Measurements from ENCODE around the gene RNU6-9. TPM values are rescaled to one million over a fixed set of nuclear protein-coding genes. Genes with fewer than 3 reads are reported as not detected.

RNU6-9 gene
- total RNA-seq, 2 experiments from 2014 or later, result not detected

- H3K9me3 ChIP-seq (ENCODE audit: control insufficient read depth in 1 of 2, insufficient read depth in 1 of 2, low read length in 2 of 2), result no peaks in the 10 kb centered on the region
- peaks cover 42% of the 10 kb centered on the region for H3K36me3 Mint-ChIP-seq (ENCODE audit: low read depth)
- no peak overlapping the region for H3K4me3 ChIP-seq (ENCODE audit: low read length)
- no peak overlapping the region for H3K27ac Mint-ChIP-seq
- H3K4me1 Mint-ChIP-seq (ENCODE audit: low read depth), result no peaks in the 10 kb centered on the region
- DNase-seq, result no peak
- ATAC-seq (ENCODE audit: poor library complexity), result no peak
- no peaks in the 10 kb centered on the region for H3K9me3 Mint-ChIP-seq
- ChIA-PET POLR2A (interaction anchor here (0.8 to 2.8 kb wide), 2 partner anchors 13 to 17 kb away, joined by 3 to 8 read pairs; partner anchors contain the start of genes MED16 and RNU6-9), CTCF (interaction anchor here (0.8 kb wide), 1 partner anchor 41 kb away, joined by 4 read pairs; no protein-coding TSS in a partner anchor)
- H3K36me3 ChIP-seq (ENCODE audit: insufficient read depth, low read length), result peaks cover 43% of the 10 kb centered on the region
- no peak overlapping the region for H3K27ac ChIP-seq (ENCODE audit: low read depth in 1 of 2, low read length in 2 of 2)
- TF ChIP-seq CTCF (IDR thresholded peaks at IDR 0.05), result no peak
- intact Hi-C loops (cut with DNase I, micrococcal nuclease), result no loop called here
- H3K4me1 ChIP-seq (ENCODE audit: insufficient read depth, low read length), result no peaks in the 10 kb centered on the region
- H3K4me3 Mint-ChIP-seq, result no peak overlapping the region
- H3K27me3 ChIP-seq (ENCODE audit: control insufficient read depth in 1 of 2, insufficient read depth in 2 of 2, low read length in 2 of 2), result no peaks in the 10 kb centered on the region
- no peaks in the 10 kb centered on the region for H3K27me3 Mint-ChIP-seq
These were observed 13.4 kb upstream of the RNU6-9 start for GRCh38 chr19:879711-880438.

GRCh38 chr19:881385-882071, 11.8 kb upstream of the RNU6-9 start:
- ATAC-seq (ENCODE audit: poor library complexity), result no peak
- H3K4me1 ChIP-seq (ENCODE audit: insufficient read depth, low read length), result no peaks in the 10 kb centered on the region
- H3K27ac ChIP-seq (ENCODE audit: low read depth in 1 of 2, low read length in 2 of 2), result no peak overlapping the region
- H3K36me3 ChIP-seq (ENCODE audit: insufficient read depth, low read length), result peaks cover 52% of the 10 kb centered on the region
- DNase-seq, result no peak
- Mint-ChIP-seq H3K36me3 (ENCODE audit: low read depth) (peaks cover 38% of the 10 kb centered on the region), H3K27me3 (no peaks in the 10 kb centered on the region), H3K27ac (no peak overlapping the region), H3K9me3 (no peaks in the 10 kb centered on the region), H3K4me3 (no peak overlapping the region), H3K4me1 (ENCODE audit: low read depth) (no peaks in the 10 kb centered on the region)
- ChIA-PET POLR2A (interaction anchor here (1.5 to 1.6 kb wide), 2 partner anchors 12 to 28 kb away, joined by 4 to 5 read pairs; partner anchors contain the start of genes MED16 and RNU6-9), CTCF (no interaction called here)
- no peaks in the 10 kb centered on the region for H3K9me3 ChIP-seq (ENCODE audit: control insufficient read depth in 1 of 2, insufficient read depth in 1 of 2, low read length in 2 of 2)
- intact Hi-C loops (cut with DNase I, micrococcal nuclease), result no loop called here
- TF ChIP-seq CTCF (IDR thresholded peaks at IDR 0.05), result no peak
- H3K4me3 ChIP-seq (ENCODE audit: low read length), result no peak overlapping the region
- no peaks in the 10 kb centered on the region for H3K27me3 ChIP-seq (ENCODE audit: control insufficient read depth in 1 of 2, insufficient read depth in 2 of 2, low read length in 2 of 2)

GRCh38 chr19:882871-883497, 10.3 kb upstream of the RNU6-9 start:
- Histone ChIP-seq H3K9me3 (ENCODE audit: control insufficient read depth in 1 of 2, insufficient read depth in 1 of 2, low read length in 2 of 2) (no peaks in the 10 kb centered on the region), H3K4me3 (ENCODE audit: low read length) (no peak overlapping the region), H3K4me1 (ENCODE audit: insufficient read depth, low read length) (no peaks in the 10 kb centered on the region), H3K27ac (ENCODE audit: low read depth in 1 of 2, low read length in 2 of 2) (no peak overlapping the region), H3K27me3 (ENCODE audit: control insufficient read depth in 1 of 2, insufficient read depth in 2 of 2, low read length in 2 of 2) (no peaks in the 10 kb centered on the region), H3K36me3 (ENCODE audit: insufficient read depth, low read length) (peaks cover 57% of the 10 kb centered on the region)
- no peak for ATAC-seq (ENCODE audit: poor library complexity)
- H3K9me3 Mint-ChIP-seq, result no peaks in the 10 kb centered on the region
- H3K4me1 Mint-ChIP-seq (ENCODE audit: low read depth), result no peaks in the 10 kb centered on the region
- ChIA-PET CTCF (no interaction called here), POLR2A (interaction anchor here (1.5 to 1.6 kb wide), 2 partner anchors 10 to 26 kb away, joined by 4 to 5 read pairs; partner anchors contain the start of genes MED16 and RNU6-9)
- no peaks in the 10 kb centered on the region for H3K27me3 Mint-ChIP-seq
- intact Hi-C loops (cut with DNase I, micrococcal nuclease), result no loop called here
- no peak overlapping the region for H3K27ac Mint-ChIP-seq
- no peak overlapping the region for H3K4me3 Mint-ChIP-seq
- DNase-seq, result no peak
- TF ChIP-seq CTCF (IDR thresholded peaks at IDR 0.05), result no peak
- peaks cover 40% of the 10 kb centered on the region for H3K36me3 Mint-ChIP-seq (ENCODE audit: low read depth)
